OCI-LY7 (cell line): ENCODE data around the gene TMEM214. TPM values are rescaled to one million over a fixed set of nuclear protein-coding genes. Genes with fewer than 3 reads are reported as not detected.

Source experiments
- BruUV-seq: library from RNA; stranded (reverse); fragments of 400-500 nt; replicated peaks from 2 replicates; lab custom pipeline; 2021; lab: Mats Ljungman, UMichigan
- CTCF ChIA-PET: fragments of 300-600 bp; sonication (Branson Sonifier 250); formaldehyde crosslinking; loops from one replicate; lab custom pipeline; 2022; ENCODE audit warnings: antibody characterized with exemption; ENCODE audit not compliant: unreplicated experiment; lab: Charles Lee
- POLR2A ChIA-PET: fragments of 300-600 bp; sonication (Branson Sonifier 250); formaldehyde crosslinking; loops from one replicate; lab custom pipeline; 2022; ENCODE audit warnings: antibody characterized with exemption; lab: Charles Lee
- DNase-seq: peaks from one replicate; pipeline ENCODE4 v3.0.0-alpha.2; 2015; ENCODE audit warnings: low spot score
- H2AFZ ChIP-seq: fragments of 200-600 bp; sonication (generic), shearing (Covaris generic); 2 replicates; pipeline ENCODE4 v1.6.1; 2014; ENCODE audit warnings: mild to moderate bottlenecking, antibody characterized with exemption, low read length, moderate library complexity
- H3K27ac ChIP-seq: fragments of 200-600 bp; sonication (generic); 2 replicates; pipeline ENCODE4 v1.5.1; 2014; ENCODE audit warnings: mixed run types, low read depth, mild to moderate bottlenecking, moderate library complexity, low read length, inconsistent platforms; ENCODE audit not compliant: poor library complexity, severe bottlenecking
- H3K36me3 ChIP-seq: fragments of 200-600 bp; sonication (generic); 2 replicates; pipeline ENCODE4 v1.6.1; 2014; ENCODE audit warnings: mild to moderate bottlenecking, antibody characterized with exemption, low read length, moderate library complexity, mixed read lengths; ENCODE audit not compliant: insufficient read depth
- H3K4me1 ChIP-seq: fragments of 200-600 bp; sonication (generic); 2 replicates; pipeline ENCODE4 v1.5.1; 2014; ENCODE audit warnings: mild to moderate bottlenecking, low read length; ENCODE audit not compliant: insufficient read depth, poor library complexity, severe bottlenecking
- H3K4me2 ChIP-seq: fragments of 200-600 bp; sonication (generic); 2 replicates; pipeline ENCODE4 v1.6.1; 2014; ENCODE audit warnings: mild to moderate bottlenecking, low read length
- H3K4me3 ChIP-seq: fragments of 200-600 bp; sonication (generic); 2 replicates; pipeline ENCODE4 v1.5.1; 2014; ENCODE audit warnings: mild to moderate bottlenecking, low read depth, low read length; ENCODE audit not compliant: poor library complexity, severe bottlenecking
- H3K79me2 ChIP-seq: fragments of 200-600 bp; sonication (generic); 2 replicates; pipeline ENCODE4 v1.6.1; 2016; ENCODE audit warnings: low read depth, mild to moderate bottlenecking, low read length, moderate library complexity, mixed read lengths; ENCODE audit not compliant: insufficient read depth
- H3K9me2 ChIP-seq: fragments of 200-600 bp; sonication (generic); 2 replicates; pipeline ENCODE4 v1.6.1; 2016; ENCODE audit warnings: mild to moderate bottlenecking, low read length, mixed read lengths; ENCODE audit not compliant: insufficient read depth
- H3K9me3 ChIP-seq: fragments of 200-600 bp; sonication (generic); 2 replicates; pipeline ENCODE4 v1.6.1; 2014; ENCODE audit warnings: mild to moderate bottlenecking, mixed run types, low read length, mixed read lengths
- H4K20me1 ChIP-seq: fragments of 200-600 bp; sonication (generic); 2 replicates; pipeline ENCODE4 v1.6.1; 2014; ENCODE audit warnings: mild to moderate bottlenecking, antibody characterized with exemption, low read length, moderate library complexity, mixed read lengths; ENCODE audit not compliant: insufficient read depth
- EZH2phosphoT487 ChIP-seq: fragments of 200-600 bp; sonication (generic); IDR thresholded peaks from 2 replicates; pipeline ENCODE4 v1.6.1; 2018; ENCODE audit warnings: low read depth, borderline replicate concordance, mild to moderate bottlenecking, mixed run types, antibody characterized with exemption, low read length, moderate library complexity, mixed read lengths
- intact Hi-C: fragments of 100-400 bp; cut with micrococcal nuclease; formaldehyde crosslinking; loops from one replicate; pipeline ENCODE4 v1.10.0; 2022; ENCODE audit not compliant: unreplicated experiment
- total RNA-seq, 2 experiments: library from RNA; depleted of rRNA in 1 of 2; stranded (reverse); fragments of >200 nt in 1 of 2; shearing (Covaris generic) in 1 of 2; gene quantifications; 2 replicates each; pipeline ENCODE4 v1.2.3, GENCODE V29; 2014 to 2022
- TF ChIP-seq, protein P1 (sequence below): fragments of 200-600 bp; sonication (generic); conservative IDR thresholded peaks from 2 replicates; pipeline ENCODE4 v1.5.1; 2014; ENCODE audit warnings: mild to moderate bottlenecking, antibody characterized with exemption, low read length, moderate library complexity, mixed read lengths

The TMEM214 gene
- total RNA-seq, 2 experiments from 2014 or later = 32.0 to 78.6 TPM

DNA sequence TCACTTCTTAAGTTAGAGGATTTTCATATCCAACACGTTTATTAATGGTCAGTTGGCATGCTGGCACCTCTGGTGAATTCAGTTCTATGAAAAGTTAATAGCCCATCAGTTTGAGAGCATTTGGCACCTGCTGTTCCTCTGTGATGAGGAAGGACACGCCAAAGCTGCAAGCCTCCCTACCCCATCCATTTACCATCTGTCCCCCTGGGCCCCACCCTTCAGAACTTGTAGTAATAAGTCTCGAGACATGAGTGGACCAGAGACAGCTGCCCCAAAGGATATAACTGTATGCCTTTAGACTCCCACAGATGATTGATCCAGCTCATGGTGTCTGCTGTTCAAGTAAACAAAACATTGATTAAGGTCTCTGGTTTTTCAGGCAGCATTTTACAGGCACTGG lies 32.4 kb downstream of the TMEM214 start:
- ChIA-PET CTCF (no interaction called here), POLR2A (no interaction called here)
- Histone ChIP-seq H3K4me2 (no peak overlapping the region), H3K9me3 (no peaks in the 10 kb centered on the region), H3K27ac (no peak overlapping the region), H4K20me1 (0 out of 2 replicates have a peak, but pooled peaks cover 4% of the 10 kb centered on the region), H3K36me3 (peaks cover 74% of the 10 kb centered on the region), H3K4me1 (peaks cover 6% of the 10 kb centered on the region), H3K79me2 (peaks cover 13% of the 10 kb centered on the region; the same call in 1 of the 2 replicates), H2AFZ (no peak overlapping the region), H3K4me3 (no peak overlapping the region), H3K9me2 (no peaks in the 10 kb centered on the region)
- intact Hi-C loops = no loop called here
- DNase-seq = no peak
- BruUV-seq = no TSS peak
- TF ChIP-seq EZH2phosphoT487 = no peak
- TF ChIP-seq, protein P1, sequence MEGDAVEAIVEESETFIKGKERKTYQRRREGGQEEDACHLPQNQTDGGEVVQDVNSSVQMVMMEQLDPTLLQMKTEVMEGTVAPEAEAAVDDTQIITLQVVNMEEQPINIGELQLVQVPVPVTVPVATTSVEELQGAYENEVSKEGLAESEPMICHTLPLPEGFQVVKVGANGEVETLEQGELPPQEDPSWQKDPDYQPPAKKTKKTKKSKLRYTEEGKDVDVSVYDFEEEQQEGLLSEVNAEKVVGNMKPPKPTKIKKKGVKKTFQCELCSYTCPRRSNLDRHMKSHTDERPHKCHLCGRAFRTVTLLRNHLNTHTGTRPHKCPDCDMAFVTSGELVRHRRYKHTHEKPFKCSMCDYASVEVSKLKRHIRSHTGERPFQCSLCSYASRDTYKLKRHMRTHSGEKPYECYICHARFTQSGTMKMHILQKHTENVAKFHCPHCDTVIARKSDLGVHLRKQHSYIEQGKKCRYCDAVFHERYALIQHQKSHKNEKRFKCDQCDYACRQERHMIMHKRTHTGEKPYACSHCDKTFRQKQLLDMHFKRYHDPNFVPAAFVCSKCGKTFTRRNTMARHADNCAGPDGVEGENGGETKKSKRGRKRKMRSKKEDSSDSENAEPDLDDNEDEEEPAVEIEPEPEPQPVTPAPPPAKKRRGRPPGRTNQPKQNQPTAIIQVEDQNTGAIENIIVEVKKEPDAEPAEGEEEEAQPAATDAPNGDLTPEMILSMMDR = no peak

DNA sequence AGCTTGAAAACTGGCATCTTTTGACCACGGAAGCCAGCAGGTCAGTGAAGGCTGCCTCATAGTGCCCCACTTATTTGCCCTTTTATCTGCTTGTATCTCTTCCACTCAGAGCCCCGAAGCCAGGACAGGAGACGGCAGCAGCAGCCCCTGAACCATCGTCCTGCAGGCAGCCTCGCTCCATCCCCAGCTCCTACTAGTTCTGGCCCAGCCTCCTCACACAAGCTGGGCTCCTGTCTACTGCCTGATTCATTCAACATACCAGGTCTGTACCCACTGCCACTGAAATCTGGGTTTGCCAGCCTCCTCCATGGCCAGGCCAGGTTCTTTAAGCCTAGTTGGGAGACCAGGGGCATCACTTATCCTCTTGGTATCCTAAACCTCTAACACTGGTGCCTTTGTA lies 34.6 kb downstream of the TMEM214 start:
- H3K9me2 ChIP-seq = no peaks in the 10 kb centered on the region
- H3K4me3 ChIP-seq = no peak overlapping the region
- H3K4me2 ChIP-seq = no peak overlapping the region
- DNase-seq = no peak
- 0 out of 2 replicates have a peak, but pooled peaks cover 4% of the 10 kb centered on the region for H4K20me1 ChIP-seq
- intact Hi-C loops = no loop called here
- peaks cover 16% of the 10 kb centered on the region for H3K4me1 ChIP-seq
- peaks cover 26% of the 10 kb centered on the region for H3K79me2 ChIP-seq
- POLR2A ChIA-PET = interaction anchor here (1.0 kb wide), 1 partner anchor 9 kb away, joined by 3 read pairs; no protein-coding TSS in a partner anchor
- TF ChIP-seq, protein P1 = no peak
- no peak for TF ChIP-seq EZH2phosphoT487
- H3K9me3 ChIP-seq = no peaks in the 10 kb centered on the region
- H2AFZ ChIP-seq = no peak overlapping the region
- H3K36me3 ChIP-seq = peaks cover 67% of the 10 kb centered on the region
- CTCF ChIA-PET = no interaction called here
- H3K27ac ChIP-seq = no peak overlapping the region
- BruUV-seq = no TSS peak

DNA sequence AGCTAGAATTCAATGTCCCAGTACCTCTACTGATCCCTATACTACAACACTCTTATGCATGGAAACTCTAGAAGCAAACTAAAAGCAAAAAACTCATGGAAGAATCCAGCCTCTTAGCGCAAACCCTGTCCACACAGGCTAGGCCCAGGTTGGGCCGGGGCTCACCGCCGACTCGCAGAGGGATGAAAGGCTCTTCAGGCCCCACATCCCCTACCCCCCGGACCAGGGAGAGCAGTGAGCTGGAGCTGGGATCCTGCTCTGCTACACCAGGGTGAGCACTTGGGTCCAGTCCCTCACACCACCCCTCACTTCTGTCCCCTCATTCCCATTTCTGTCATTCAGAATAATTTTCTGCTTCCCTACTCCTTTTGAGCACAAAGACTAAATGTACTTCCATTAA lies 36.7 kb downstream of the TMEM214 start:
- intact Hi-C loops = no loop called here
- H3K27ac ChIP-seq = no peak overlapping the region
- DNase-seq = no peak
- H3K4me3 ChIP-seq = no peak overlapping the region
- POLR2A ChIA-PET = interaction anchor here (0.7 kb wide), 1 partner anchor 181 kb away, joined by 3 read pairs; no protein-coding TSS in a partner anchor
- H3K4me2 ChIP-seq = peak overlapping the region; percentile 89; the same call in 1 of the 2 replicates
- no peak for TF ChIP-seq EZH2phosphoT487
- TF ChIP-seq, protein P1 = no peak
- peaks cover 36% of the 10 kb centered on the region for H3K4me1 ChIP-seq
- H3K9me3 ChIP-seq = no peaks in the 10 kb centered on the region
- H4K20me1 ChIP-seq = 0 out of 2 replicates have a peak, but pooled peaks cover 4% of the 10 kb centered on the region
- H2AFZ ChIP-seq = no peak overlapping the region
- H3K9me2 ChIP-seq = no peaks in the 10 kb centered on the region
- H3K79me2 ChIP-seq = peaks cover 26% of the 10 kb centered on the region
- CTCF ChIA-PET = no interaction called here
- BruUV-seq = no TSS peak
- peaks cover 57% of the 10 kb centered on the region for H3K36me3 ChIP-seq
